ENCODE results near the gene SNRNP48.

- TF ChIP-seq CTCF (IDR thresholded peaks at IDR 0.05) (no peak), POLR2A (IDR thresholded peaks at IDR 0.05) (no peak)
Measured at GRCh38 chr6:7590918-7591302, 912 bp downstream of the SNRNP48 start.

Data from esophagus squamous epithelium (tissue), 4 donors.